Stimulated activated CD4-positive, alpha-beta T cell treated with anti-CD3 and anti-CD28 coated beads, Interleukin-15, amount 100 ng/mL, for 48 hours (primary cell): ENCODE measurements around the gene EPS8L2.
"Not testable (repeated sequence)": the region's sequence is repeated elsewhere in the genome, so short reads cannot be mapped to it uniquely, and the experiment has no call there.

Experiments used
- DNase-seq, 2 donors: peaks; one replicate each; pipeline ENCODE4 v3.0.0-alpha.2; 2020; ENCODE audit warnings: low read depth in 2 of 2

EPS8L2 gene

GRCh38 chr11:690244-690643 is 15.8 kb upstream of the EPS8L2 start:
- DNase-seq: not testable (repeated sequence)

GRCh38 chr11:690738-691633 is 15.0 kb upstream of the EPS8L2 start:
- no peak for DNase-seq

GRCh38 chr11:691710-692590 is 14.1 kb upstream of the EPS8L2 start:
- DNase-seq: no peak

GRCh38 chr11:692824-693414 is 13.1 kb upstream of the EPS8L2 start:
- no peak for DNase-seq

DNA sequence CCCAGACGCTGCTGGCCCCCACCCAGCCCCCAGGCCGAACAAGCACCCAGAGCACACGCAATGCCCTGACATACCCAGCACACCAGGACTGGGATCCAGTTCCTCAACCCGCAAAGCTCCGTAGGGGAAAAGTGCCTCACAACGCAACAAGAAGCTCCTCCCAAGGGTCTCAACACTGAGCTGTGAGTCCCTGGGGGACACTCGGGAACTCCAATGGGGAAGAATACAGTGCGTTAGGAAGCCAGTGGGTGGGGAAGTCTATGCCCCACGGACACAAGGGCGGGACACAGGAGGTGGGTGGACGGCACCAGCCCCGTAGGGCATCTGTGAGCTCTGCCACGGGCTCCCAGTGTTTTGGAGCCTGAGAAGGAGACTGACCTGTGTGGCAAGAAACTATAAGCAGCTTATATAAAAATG is 12.6 kb upstream of the EPS8L2 start:
- DNase-seq: no peak

DNA sequence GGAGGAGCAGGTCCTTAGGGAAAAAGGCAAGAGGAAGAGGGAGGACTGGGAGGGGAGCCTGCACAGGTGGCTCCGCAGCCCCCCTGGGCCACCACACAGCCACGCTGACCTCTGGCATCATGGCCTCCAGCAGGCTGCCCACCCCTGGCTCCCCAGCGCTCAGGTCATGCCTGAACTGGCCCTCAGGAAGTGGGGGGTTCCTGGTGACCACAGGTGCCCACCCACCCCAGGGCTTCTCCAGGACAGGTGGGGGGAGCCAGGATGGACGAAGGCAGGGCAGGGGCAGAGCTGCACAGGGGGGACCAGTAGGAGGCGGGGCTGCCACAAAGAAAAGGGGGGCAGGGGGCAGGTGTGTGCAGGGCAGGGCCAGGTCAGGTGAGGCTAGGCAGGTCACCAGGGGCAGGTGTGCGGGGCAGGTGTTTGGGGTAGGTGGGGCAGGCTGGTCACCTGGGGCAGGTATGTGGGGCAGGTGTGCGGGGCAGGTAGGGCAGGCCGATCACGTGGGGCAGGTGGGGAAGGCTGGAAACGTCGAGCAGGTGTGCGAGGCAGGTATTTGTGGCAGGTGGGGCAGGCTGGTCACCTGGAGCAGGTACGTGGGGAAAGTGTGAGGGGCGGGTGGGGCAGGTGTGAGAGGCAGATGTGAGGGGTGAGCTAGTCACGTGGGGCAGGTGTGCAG is 12.0 kb upstream of the EPS8L2 start:
- no peak for DNase-seq

GRCh38 chr11:694563-695287 is 11.3 kb upstream of the EPS8L2 start, which contains the start of gene DEAF1:
Gene DEAF1, minus strand, starts transcription at chr11:695222. Its CDS starts 175 bp downstream, at chr11:695047.
- DNase-seq: peak; percentile 99 to 100

DNA sequence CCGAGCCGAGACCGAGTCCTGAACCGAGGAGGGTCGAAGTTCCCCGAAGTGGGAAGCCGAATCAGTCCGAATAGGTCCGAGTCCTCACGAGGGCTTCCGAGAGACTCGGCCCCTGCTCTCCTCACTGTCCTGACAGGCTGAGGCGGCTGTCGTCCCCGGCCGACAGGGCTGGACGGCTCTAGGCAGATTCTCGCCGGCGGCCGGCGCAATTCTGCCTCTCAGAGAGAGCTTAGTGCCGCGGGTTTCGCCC is 10.8 kb upstream of the EPS8L2 start:
- DNase-seq: no peak

DNA sequence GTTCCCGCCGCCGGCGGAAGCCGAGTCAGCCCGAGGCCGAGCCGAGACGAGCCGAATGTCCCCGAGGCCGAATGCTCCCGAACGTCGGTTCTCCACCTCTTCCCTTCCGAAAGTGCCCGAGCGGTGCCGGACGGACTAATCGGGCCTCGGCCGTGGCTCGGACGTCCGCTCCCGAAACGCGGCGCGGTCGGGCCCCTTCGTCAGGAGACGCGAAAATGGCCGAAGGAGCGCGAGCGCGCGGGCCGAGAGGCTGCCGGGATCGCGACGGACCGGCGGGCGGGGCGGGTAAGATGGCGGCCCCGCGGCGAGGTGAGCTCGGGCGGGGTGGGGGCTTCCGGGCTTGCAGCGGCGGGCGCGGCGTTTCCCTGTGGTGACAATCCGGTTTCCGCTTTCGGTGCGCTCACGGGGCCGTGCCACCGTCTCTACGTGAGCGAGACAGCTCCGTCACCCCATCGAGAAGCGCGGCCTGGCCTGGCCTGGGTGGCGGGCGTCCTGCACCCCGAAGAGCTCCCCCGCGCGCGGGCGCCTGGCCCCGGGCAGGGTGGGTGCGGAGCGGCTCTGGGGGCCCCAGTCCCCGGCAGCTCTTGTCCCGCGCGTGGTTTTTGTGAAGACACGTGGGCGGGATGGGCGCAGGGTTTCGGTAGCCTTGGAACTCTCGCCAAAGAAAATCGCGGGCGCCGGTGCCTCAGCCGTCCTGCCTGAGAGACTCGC is 10.3 kb upstream of the EPS8L2 start, which contains the start of gene TMEM80:
Gene TMEM80, plus strand, starts transcription at position 279 of the 711 bp plus-strand sequence. Its CDS starts 12 bp downstream, at position 291.
- peak; percentile 98 to 99 for DNase-seq

DNA sequence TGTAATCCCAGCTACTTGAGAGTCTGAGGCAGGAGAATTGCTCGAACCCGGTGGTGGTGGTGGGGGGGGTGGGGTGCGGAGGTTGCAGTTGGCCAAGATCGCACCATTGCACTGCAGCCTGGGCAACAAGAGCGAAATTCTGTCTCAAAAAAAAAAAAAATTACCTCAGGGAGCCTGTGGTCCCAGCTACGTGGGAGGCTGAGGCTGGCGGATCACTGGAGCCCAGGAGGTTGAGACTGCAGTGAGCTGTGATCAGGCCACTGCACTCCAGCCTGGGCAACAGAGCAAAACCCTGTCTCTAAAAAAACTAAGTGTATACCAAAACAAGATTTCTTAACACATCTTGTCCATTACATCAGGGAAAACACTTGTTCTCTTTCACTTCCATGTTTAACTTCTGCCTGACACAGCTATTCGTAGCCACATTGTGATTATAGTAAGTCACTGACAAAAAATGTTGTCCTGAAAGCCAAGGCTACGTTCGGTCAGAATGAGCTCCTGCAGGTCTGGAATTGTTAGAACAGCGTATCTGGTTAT is 9.0 kb upstream of the EPS8L2 start:
- no peak for DNase-seq

DNA sequence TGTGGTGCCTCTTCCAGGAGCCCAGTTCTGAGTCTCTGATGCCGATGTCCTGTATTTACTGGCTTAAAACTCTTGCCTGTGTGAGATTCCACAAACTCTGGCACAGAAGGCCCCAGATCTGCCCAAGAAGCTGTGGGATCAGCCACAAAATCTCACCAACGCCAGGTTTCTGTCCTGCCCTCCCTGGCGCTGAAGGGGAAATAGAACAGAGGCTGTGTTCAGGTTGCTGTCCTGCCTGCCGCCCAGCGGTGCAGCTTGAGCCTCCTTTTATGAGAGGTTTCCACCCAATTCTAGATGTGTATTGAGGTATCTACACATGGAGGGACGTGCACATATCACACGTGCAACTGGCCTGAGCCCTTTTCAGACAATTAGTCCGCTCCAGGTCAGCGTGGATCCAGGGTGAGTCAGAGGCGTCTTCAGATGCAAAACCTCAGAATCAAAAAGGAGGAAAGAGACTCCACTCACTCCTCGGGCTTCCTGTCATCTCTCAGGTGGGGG is 8.2 kb upstream of the EPS8L2 start:
- no peak for DNase-seq

DNA sequence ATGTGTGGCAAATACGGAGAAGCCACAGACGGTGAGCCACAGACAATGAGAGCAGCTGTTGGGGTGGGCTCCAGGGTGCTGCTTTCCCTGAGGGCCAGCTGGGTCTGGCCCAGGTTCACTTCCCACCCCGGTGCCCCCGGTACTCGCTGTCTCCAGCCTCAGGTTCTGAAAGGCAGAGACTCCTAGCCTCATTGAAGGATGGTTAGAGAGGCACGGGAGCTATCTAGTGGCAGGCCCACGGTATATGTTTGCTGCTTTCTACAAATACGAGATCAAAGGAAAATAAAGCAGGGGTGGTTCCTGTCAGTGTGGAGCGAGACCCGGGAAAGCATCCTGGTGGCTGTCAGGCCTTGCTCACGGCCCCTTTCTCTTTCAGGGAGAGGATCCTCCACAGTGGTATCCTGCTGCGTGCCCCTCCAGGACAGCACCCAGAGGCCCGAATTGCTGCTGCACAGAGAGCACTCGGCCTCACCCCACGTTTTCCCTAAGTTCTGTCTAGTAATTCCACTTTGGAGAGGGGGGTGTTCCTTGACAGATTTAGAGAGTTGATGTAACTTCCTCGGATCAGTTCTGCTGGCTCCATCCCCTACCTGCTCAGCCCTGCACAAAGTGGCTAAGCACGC is 7.4 kb upstream of the EPS8L2 start:
- DNase-seq: no peak

- DNase-seq: no peak
Measured at GRCh38 chr11:699116-699508, 6.9 kb upstream of the EPS8L2 start.

GRCh38 chr11:699753-700152 is 6.3 kb upstream of the EPS8L2 start:
- DNase-seq: no peak

- no peak for DNase-seq
Measured at GRCh38 chr11:701741-702461, 4.1 kb upstream of the EPS8L2 start.

- no peak for DNase-seq
Measured at GRCh38 chr11:702462-703461, 3.3 kb upstream of the EPS8L2 start.

DNA sequence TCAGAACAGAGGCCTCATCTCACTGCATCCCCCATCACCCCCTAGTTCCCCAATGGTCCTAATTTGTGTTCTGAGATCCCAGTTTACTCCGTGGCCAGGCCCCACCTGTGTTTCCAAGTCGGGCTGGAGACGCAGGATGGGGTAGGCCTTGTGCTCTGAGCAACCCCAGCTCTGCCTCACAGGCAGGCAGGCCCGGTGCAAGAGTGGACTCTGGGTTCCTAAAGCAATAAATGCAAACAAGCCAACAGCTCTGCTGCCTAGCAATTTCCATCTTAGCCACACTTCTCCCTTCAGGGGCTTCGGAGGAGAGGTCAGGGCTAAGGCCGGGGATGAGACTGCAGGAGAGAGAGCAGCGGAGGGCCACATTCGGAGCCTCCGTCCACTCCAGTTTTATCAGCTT is 2.5 kb upstream of the EPS8L2 start:
- no peak for DNase-seq
